ENCODE data around the gene LRRC8C. TPM values are rescaled to one million over a fixed set of nuclear protein-coding genes. Genes with fewer than 3 reads are reported as not detected.

LRRC8C gene
- total and polyA plus RNA-seq, 2 of the 8 experiments (the other 6 are each of a cell fraction or from before 2014, with no cell fraction given) = 1.1 to 2.1 TPM

DNA sequence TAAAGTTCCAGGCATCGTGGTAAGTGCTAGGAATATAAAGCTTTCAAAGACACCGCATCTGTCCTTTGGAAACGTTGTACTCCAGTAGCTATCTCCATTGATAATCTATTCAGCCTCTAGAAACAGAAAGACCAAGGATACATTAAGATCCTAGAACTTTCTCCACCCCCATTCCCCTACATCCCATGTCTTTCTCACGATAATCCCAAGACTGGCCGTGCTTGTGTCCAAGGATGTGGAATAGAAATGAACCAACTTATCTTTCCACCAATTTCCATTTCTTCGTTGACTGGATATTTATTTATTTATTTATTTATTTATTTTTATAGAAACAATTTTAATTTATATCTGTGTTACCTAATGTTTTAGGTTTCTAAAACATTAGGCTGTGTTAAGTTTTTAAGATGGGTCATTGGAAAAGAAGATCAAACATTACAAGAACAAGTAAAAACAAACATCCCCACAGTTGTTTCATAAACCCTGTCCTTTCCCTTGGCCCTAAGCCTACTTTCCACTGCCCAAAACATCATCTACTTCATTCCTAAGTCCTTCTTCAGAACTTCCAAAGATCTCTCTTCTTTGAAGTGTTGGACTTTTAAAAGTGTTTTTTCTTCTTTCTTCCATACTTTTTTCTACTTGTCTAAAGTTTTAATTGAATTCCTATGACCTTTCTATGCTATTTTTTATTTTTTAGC is 39.7 kb downstream of the LRRC8C start:
- H3K27ac ChIP-seq (ENCODE audit: low read depth, low read length) = no peak overlapping the region
- H2AFZ ChIP-seq (ENCODE audit: low read length) = no peak overlapping the region
- H3K23me2 ChIP-seq (ENCODE audit: low read depth, low read length) = no peaks in the 10 kb centered on the region
- H3K4me2 ChIP-seq (ENCODE audit: insufficient read depth in 1 of 2, low read depth in 2 of 2, low read length in 2 of 2) = no peak overlapping the region
- no peaks in the 10 kb centered on the region for H3K79me2 ChIP-seq (ENCODE audit: control insufficient read depth in 1 of 2, insufficient read depth in 2 of 2, low read length in 2 of 2)
- H3K18ac ChIP-seq (ENCODE audit: extremely low read depth, low read length) = no peak overlapping the region
- no peak overlapping the region for H2BK120ac ChIP-seq (replicated peaks; ENCODE audit: low read depth, low read length)
- no peak overlapping the region for H4K8ac ChIP-seq (ENCODE audit: extremely low read depth, insufficient read depth, low read length)
- no peak overlapping the region for H3K4me3 ChIP-seq (ENCODE audit: extremely low read depth in 1 of 4, insufficient read depth in 2 of 4, low read depth in 3 of 4, low read length in 4 of 4)
- H3K14ac ChIP-seq (ENCODE audit: insufficient read length) = no peak overlapping the region
- H4K20me1 ChIP-seq (replicated peaks in 1 of 2; ENCODE audit: control insufficient read depth in 1 of 2, insufficient read depth in 2 of 2, low read length in 2 of 2) = no peaks in the 10 kb centered on the region
- H4K5ac ChIP-seq (ENCODE audit: insufficient read length, low read depth, low read length) = no peak overlapping the region
- no peak overlapping the region for H2BK5ac ChIP-seq (ENCODE audit: low read depth, low read length)
- H3K36me3 ChIP-seq (ENCODE audit: control insufficient read depth in 2 of 4, insufficient read depth in 4 of 4, low read length in 3 of 4) = no peaks in the 10 kb centered on the region
- DNase-seq (ENCODE audit: low read depth in 1 of 2, low spot score in 2 of 2) (no peak), FAIRE-seq (no peak)
- H3K4me1 ChIP-seq (replicated peaks in 1 of 4; ENCODE audit: control insufficient read depth in 3 of 4, insufficient read depth in 4 of 4, low read length in 3 of 4) = no peaks in the 10 kb centered on the region
- no peak for TF ChIP-seq CBX8 (IDR thresholded peaks at IDR 0.05; ENCODE audit: borderline replicate concordance, low read depth, low read length)
- TF ChIP-seq RXRA (IDR thresholded peaks at IDR 0.05; ENCODE audit: insufficient read depth, low read depth, low read length) = no peak
- no peak for TF ChIP-seq SP4 (IDR thresholded peaks at IDR 0.05; ENCODE audit: low read length)
- no peak for TF ChIP-seq SP1 (IDR thresholded peaks at IDR 0.05; ENCODE audit: low read depth, low read length)
- TF ChIP-seq SIRT6 (IDR thresholded peaks at IDR 0.05; ENCODE audit: low read length) = no peak
- TF ChIP-seq TEAD4 (IDR thresholded peaks at IDR 0.05; ENCODE audit: low read depth, low read length) = no peak
- no peak for TF ChIP-seq EZH2 (IDR thresholded peaks at IDR 0.05; ENCODE audit: low read depth, low read length, severe bottlenecking)
- TF ChIP-seq ZNF274 (IDR thresholded peaks at IDR 0.05; ENCODE audit: borderline replicate concordance, extremely low read depth, low read length) = no peak
- TF ChIP-seq SIN3A (conservative IDR thresholded peaks at IDR 0.05 in 1 of 2, IDR thresholded peaks at IDR 0.05 in 1 of 2; ENCODE audit: low read depth in 1 of 2, low read length in 2 of 2) = no peak
- TF ChIP-seq TCF12 (IDR thresholded peaks at IDR 0.05; ENCODE audit: low read depth, low read length) = no peak
- 77% methylated on average over 6 of the region's 6 CpGs; no CpG with 5 or more reads in 1 of the 2 experiments for WGBS, 2 experiments (ENCODE audit: extremely low coverage in 1 of 2, insufficient coverage in 1 of 2, insufficient read length in 1 of 2, insufficient replicate concordance in 2 of 2, low coverage in 1 of 2, low lambda C conversion rate in 2 of 2, missing lambda C conversion rate in 1 of 2)
- no peak overlapping the region for H2BK12ac ChIP-seq (ENCODE audit: low read depth, low read length)
- H4K91ac ChIP-seq (replicated peaks; ENCODE audit: insufficient read length, low read length) = no peak overlapping the region
- no peaks in the 10 kb centered on the region for H3K27me3 ChIP-seq (replicated peaks in 1 of 4; ENCODE audit: control insufficient read depth in 3 of 4, extremely low read depth in 1 of 4, insufficient read depth in 3 of 4, low read length in 3 of 4)
- H3K9ac ChIP-seq (replicated peaks in 1 of 4; ENCODE audit: extremely low read depth in 1 of 4, low read depth in 3 of 4, low read length in 3 of 4) = no peak overlapping the region
- no peak overlapping the region for H2AK5ac ChIP-seq (ENCODE audit: low read depth, low read length)
- no peaks in the 10 kb centered on the region for H3K9me3 ChIP-seq (ENCODE audit: insufficient read depth in 2 of 2, low read depth in 1 of 2, low read length in 1 of 2)
- CTCF ChIA-PET (ENCODE audit: partially characterized antibody) = no interaction called here
- POLR2A ChIA-PET (ENCODE audit: partially characterized antibody) = no interaction called here
- no peak overlapping the region for H3K4ac ChIP-seq (replicated peaks; ENCODE audit: insufficient read length, low read depth, low read length)
- no peak overlapping the region for H3K56ac ChIP-seq (replicated peaks; ENCODE audit: insufficient read length, low read depth, low read length)
- no peak overlapping the region for H2BK15ac ChIP-seq (ENCODE audit: low read length)
- H3K79me1 ChIP-seq (ENCODE audit: low read depth, low read length) = no peaks in the 10 kb centered on the region
- H3K23ac ChIP-seq (ENCODE audit: insufficient read length) = no peak overlapping the region
- no peak overlapping the region for H2BK20ac ChIP-seq (ENCODE audit: low read length)

Data from H1 (cell line).